HEK293T (cell line): ENCODE results near the gene PRKCA.

ENCODE experiments used
- ARNT ChIP-seq: fragments of 450-650 bp; IDR thresholded peaks from 2 replicates; pipeline ENCODE4 v1.6.1; 2017; ENCODE audit warnings: mild to moderate bottlenecking
- FOXA1 ChIP-seq: fragments of 450-650 bp; IDR thresholded peaks from 2 replicates; pipeline ENCODE4 v1.6.1; 2016; ENCODE audit warnings: mild to moderate bottlenecking
- FOXK2 ChIP-seq: fragments of 450-650 bp; IDR thresholded peaks from 2 replicates; pipeline ENCODE4 v1.6.1; 2016; ENCODE audit warnings: mild to moderate bottlenecking
- FOXM1 ChIP-seq: fragments of 450-650 bp; IDR thresholded peaks from 2 replicates; pipeline ENCODE4 v1.6.1; 2017; ENCODE audit warnings: mild to moderate bottlenecking, borderline replicate concordance
- NFRKB ChIP-seq: fragments of 450-650 bp; IDR thresholded peaks from 2 replicates; pipeline ENCODE4 v1.6.1; 2016; ENCODE audit warnings: mild to moderate bottlenecking, moderate library complexity
- SP1 ChIP-seq: fragments of 450-650 bp; IDR thresholded peaks from 2 replicates; pipeline ENCODE4 v1.6.1; 2017
- SUZ12 ChIP-seq: fragments of 450-650 bp; IDR thresholded peaks from 2 replicates; pipeline ENCODE4 v1.6.1; 2016; ENCODE audit warnings: mild to moderate bottlenecking
- ZNF384 ChIP-seq: fragments of 450-650 bp; IDR thresholded peaks from 2 replicates; pipeline ENCODE4 v1.6.1; 2016

GRCh38 chr17:66491213-66491612 is 188.8 kb downstream of the PRKCA start:
- TF ChIP-seq FOXM1 (no peak), SUZ12 (no peak), ZNF384 (no peak), FOXK2 (no peak), SP1 (no peak), FOXA1 (no peak), ARNT (no peak), NFRKB (no peak)
